ENCODE data around the gene RFX8.
"Not testable (repeated sequence)": the region's sequence is repeated elsewhere in the genome, so short reads cannot be mapped to it uniquely, and the experiment has no call there.

Gene RFX8

GRCh38 chr2:101440127-101440738, 34.7 kb downstream of the RFX8 start:
- no peak for DNase-seq (ENCODE audit: low read depth)

- DNase-seq (ENCODE audit: low read depth), result no peak
These were observed 35.2 kb downstream of the RFX8 start for GRCh38 chr2:101439716-101440115.

- DNase-seq (ENCODE audit: low read depth), result not testable (repeated sequence)
These were observed 36.4 kb downstream of the RFX8 start for GRCh38 chr2:101438555-101438954.

GRCh38 chr2:101435001-101435862, 39.7 kb downstream of the RFX8 start:
- no peak for DNase-seq (ENCODE audit: low read depth)

GRCh38 chr2:101433465-101433864, 41.4 kb downstream of the RFX8 start:
- DNase-seq (ENCODE audit: low read depth), result no peak

GRCh38 chr2:101432411-101433181, 42.3 kb downstream of the RFX8 start:
- no peak for DNase-seq (ENCODE audit: low read depth)

- DNase-seq (ENCODE audit: low read depth), result no peak
These were observed 43.4 kb downstream of the RFX8 start for GRCh38 chr2:101431486-101431885.

GRCh38 chr2:101430156-101430555, 44.8 kb downstream of the RFX8 start:
- no peak for DNase-seq (ENCODE audit: low read depth)

- no peak for DNase-seq (ENCODE audit: low read depth)
These were observed 45.5 kb downstream of the RFX8 start for GRCh38 chr2:101429453-101429852.

- DNase-seq (ENCODE audit: low read depth), result no peak
These were observed 46.3 kb downstream of the RFX8 start for GRCh38 chr2:101428422-101429176.

GRCh38 chr2:101427743-101428142, 47.2 kb downstream of the RFX8 start:
- DNase-seq (ENCODE audit: low read depth), result no peak

- no peak for DNase-seq (ENCODE audit: low read depth)
These were observed 47.7 kb downstream of the RFX8 start for GRCh38 chr2:101427240-101427639.

GRCh38 chr2:101426822-101427221, 48.1 kb downstream of the RFX8 start:
- DNase-seq (ENCODE audit: low read depth), result no peak

- no peak for DNase-seq (ENCODE audit: low read depth)
These were observed 54.3 kb downstream of the RFX8 start for GRCh38 chr2:101420623-101421022.

- DNase-seq (ENCODE audit: low read depth), result peak; percentile 30
These were observed 55.7 kb downstream of the RFX8 start for GRCh38 chr2:101419096-101419663.

GRCh38 chr2:101418460-101419095, 56.3 kb downstream of the RFX8 start:
- DNase-seq (ENCODE audit: low read depth), result no peak

GRCh38 chr2:101416609-101417008, 58.3 kb downstream of the RFX8 start:
- DNase-seq (ENCODE audit: low read depth), result no peak

GRCh38 chr2:101415884-101416283, 59.0 kb downstream of the RFX8 start:
- DNase-seq (ENCODE audit: low read depth), result no peak

- no peak for DNase-seq (ENCODE audit: low read depth)
These were observed 59.7 kb downstream of the RFX8 start for GRCh38 chr2:101415220-101415619.

GRCh38 chr2:101412092-101412694, 62.7 kb downstream of the RFX8 start:
- DNase-seq (ENCODE audit: low read depth), result no peak

GRCh38 chr2:101410746-101411145, 64.2 kb downstream of the RFX8 start:
- no peak for DNase-seq (ENCODE audit: low read depth)
